H1 (cell line): ENCODE measurements around the gene MMS19.
"Not testable (repeated sequence)": the region's sequence is repeated elsewhere in the genome, so short reads cannot be mapped to it uniquely, and the experiment has no call there.

Experiments
- BACH1 ChIP-seq: IDR thresholded peaks from 2 replicates; pipeline ENCODE4 v1.6.1; 2012; ENCODE audit warnings: low read length, improper control_type of control experiment
- CTCF ChIP-seq, 3 experiments: IDR thresholded peaks; 1 replicate in 2 of 3; 2 replicates in 1 of 3; pipeline versions ENCODE4 v1.5.1 to v1.6.1; 2011; ENCODE audit warnings: low read length in 3 of 3, mild to moderate bottlenecking in 3 of 3, inconsistent platforms in 2 of 3, low read depth in 1 of 3, moderate library complexity in 1 of 3; ENCODE audit not compliant: insufficient read depth in 1 of 3; ENCODE audit errors: control extremely low read depth in 1 of 3
- EZH2 ChIP-seq: fragments of 200-600 bp; sonication (generic); IDR thresholded peaks from 2 replicates; pipeline ENCODE4 v1.7.1; 2012; ENCODE audit warnings: low read depth, mild to moderate bottlenecking, moderate library complexity, low read length, inconsistent platforms; ENCODE audit not compliant: severe bottlenecking
- JUN ChIP-seq: IDR thresholded peaks from 2 replicates; pipeline ENCODE4 v1.6.1; 2011; ENCODE audit warnings: low read depth, mild to moderate bottlenecking, improper control_type of control experiment, low read length

- not testable (repeated sequence) for TF ChIP-seq EZH2; JUN; BACH1; CTCF (IDR thresholded peaks at IDR 0.05; ENCODE audit: control extremely low read depth in 1 of 3, insufficient read depth in 1 of 3, low read depth in 1 of 3, low read length in 3 of 3)
Observed at GRCh38 chr10:97479410-97479809, 18.8 kb downstream of the MMS19 start.
